ENCODE results near the gene CHST7. TPM values are rescaled to one million over a fixed set of nuclear protein-coding genes. Genes with fewer than 3 reads are reported as not detected.
A peak's percentile ranks its signal among the peaks of the same experiment; 100 is the strongest.

The CHST7 gene
- total RNA-seq, 1 donor from 2014 or later, result 15.9 TPM

DNA sequence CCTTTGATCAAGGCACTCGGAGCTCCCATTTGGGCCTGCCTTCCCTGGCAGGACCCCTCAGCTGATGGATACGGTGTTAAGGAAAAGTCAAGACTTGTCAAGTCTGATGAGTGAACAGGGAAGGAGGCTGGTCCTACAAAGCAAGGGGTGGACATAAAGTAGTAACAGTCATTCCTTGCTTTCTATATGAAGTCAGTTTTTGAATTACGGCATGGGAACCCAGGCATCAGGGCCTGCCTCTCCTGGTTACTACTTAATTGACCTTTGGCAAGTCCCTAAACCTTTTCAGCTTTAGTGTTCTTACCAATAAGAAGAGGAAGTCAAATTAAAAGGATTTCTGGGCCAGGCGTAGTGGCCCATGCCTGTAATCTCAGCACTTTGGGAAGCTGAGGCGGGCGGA is 7.0 kb downstream of the CHST7 start:
- no peaks in the 10 kb centered on the region for H3K9me3 ChIP-seq (replicated peaks)
- H3K27ac ChIP-seq (replicated peaks), result no peak overlapping the region
- H3K36me3 ChIP-seq, result no peaks in the 10 kb centered on the region
- no peaks in the 10 kb centered on the region for H3K27me3 ChIP-seq (ENCODE audit: low read depth)
- intact Hi-C loops (cut with micrococcal nuclease), result no loop called here
- peaks cover 80% of the 10 kb centered on the region for H3K4me1 ChIP-seq
- H3K4me3 ChIP-seq, result no peak overlapping the region
- DNase-seq, result no peak
- no peak for TF ChIP-seq CTCF (IDR thresholded peaks at IDR 0.05; ENCODE audit: borderline replicate concordance)

DNA sequence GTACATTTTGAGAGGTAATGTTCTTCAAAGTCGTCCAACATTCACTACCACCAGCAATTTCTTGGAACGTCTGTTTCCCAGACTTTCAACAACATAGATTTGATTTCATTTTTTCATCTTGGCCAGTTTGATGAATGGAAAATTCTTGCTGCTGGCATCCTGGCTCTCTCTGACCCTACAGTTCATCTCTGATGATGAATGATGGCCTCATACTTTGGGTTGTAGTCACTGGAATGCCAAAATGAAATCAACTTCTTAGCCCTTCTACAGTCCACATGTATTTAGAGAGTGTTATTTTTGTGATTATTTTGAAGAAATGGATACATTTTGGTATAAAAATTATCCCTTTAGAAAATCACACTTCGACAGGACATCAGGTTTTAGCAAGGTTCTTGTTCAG is 8.8 kb downstream of the CHST7 start:
- DNase-seq, result no peak
- TF ChIP-seq CTCF (IDR thresholded peaks at IDR 0.05; ENCODE audit: borderline replicate concordance), result no peak
- Histone ChIP-seq H3K9me3 (replicated peaks) (no peaks in the 10 kb centered on the region), H3K27ac (replicated peaks) (peak overlapping the region; percentile 85), H3K27me3 (ENCODE audit: low read depth) (no peaks in the 10 kb centered on the region), H3K36me3 (no peaks in the 10 kb centered on the region), H3K4me1 (peaks cover 90% of the 10 kb centered on the region), H3K4me3 (peak overlapping the region; percentile 38)
- intact Hi-C loops (cut with micrococcal nuclease), result no loop called here

DNA sequence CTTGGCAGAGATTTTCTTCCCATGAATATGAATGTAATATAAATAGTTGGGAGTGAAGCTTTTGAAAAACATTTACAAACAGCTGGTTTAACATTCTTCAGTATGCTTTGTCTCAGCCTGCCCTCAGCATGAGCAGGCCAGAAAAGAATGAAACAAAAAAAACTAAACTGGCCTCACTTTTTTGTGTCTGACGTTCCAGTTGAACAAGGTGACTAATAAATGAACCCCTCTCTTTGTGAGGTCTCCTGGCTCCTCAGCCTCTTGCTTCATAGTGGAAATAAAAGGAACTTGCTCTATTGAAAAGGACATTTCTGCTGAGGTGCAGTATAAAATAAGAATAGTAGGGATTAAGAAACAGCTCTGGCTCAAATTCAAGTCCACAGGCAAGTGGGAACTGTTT is 9.4 kb downstream of the CHST7 start:
- peak overlapping the region; percentile 38 for H3K4me3 ChIP-seq
- no peaks in the 10 kb centered on the region for H3K27me3 ChIP-seq (ENCODE audit: low read depth)
- H3K4me1 ChIP-seq, result peaks cover 90% of the 10 kb centered on the region
- intact Hi-C loops (cut with micrococcal nuclease), result no loop called here
- TF ChIP-seq CTCF (IDR thresholded peaks at IDR 0.05; ENCODE audit: borderline replicate concordance), result no peak
- H3K27ac ChIP-seq (replicated peaks), result peak overlapping the region; percentile 85
- H3K9me3 ChIP-seq (replicated peaks), result no peaks in the 10 kb centered on the region
- no peak for DNase-seq
- no peaks in the 10 kb centered on the region for H3K36me3 ChIP-seq

GRCh38 chrX:46584736-46585135 is 11.2 kb downstream of the CHST7 start:
- H3K4me1 ChIP-seq, result peaks cover 95% of the 10 kb centered on the region
- H3K4me3 ChIP-seq, result no peak overlapping the region
- no peaks in the 10 kb centered on the region for H3K27me3 ChIP-seq (ENCODE audit: low read depth)
- DNase-seq, result no peak
- no peaks in the 10 kb centered on the region for H3K9me3 ChIP-seq (replicated peaks)
- intact Hi-C loops (cut with micrococcal nuclease), result no loop called here
- peak overlapping the region; percentile 85 for H3K27ac ChIP-seq (replicated peaks)
- TF ChIP-seq CTCF (IDR thresholded peaks at IDR 0.05; ENCODE audit: borderline replicate concordance), result no peak
- no peaks in the 10 kb centered on the region for H3K36me3 ChIP-seq

DNA sequence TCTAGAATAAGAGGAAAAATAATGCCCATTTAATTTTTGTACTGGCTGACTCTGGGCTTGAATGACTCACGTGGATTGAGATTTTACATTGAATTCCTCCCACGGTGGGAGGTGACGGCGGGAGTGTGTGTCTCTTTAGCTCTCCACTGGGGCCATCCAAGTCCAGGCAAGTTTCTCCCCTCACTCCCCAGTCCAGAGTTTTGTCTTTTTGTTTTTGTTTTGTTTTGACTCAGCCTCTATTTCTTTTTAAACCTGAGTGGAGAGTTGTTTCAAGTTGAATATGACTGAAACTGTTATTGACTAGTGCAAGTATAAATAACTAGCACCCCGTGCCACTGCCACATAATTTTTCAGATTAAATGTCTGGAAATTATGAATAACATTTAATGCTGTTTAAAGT is 13.6 kb downstream of the CHST7 start:
- intact Hi-C loops (cut with micrococcal nuclease), result no loop called here
- Histone ChIP-seq H3K9me3 (replicated peaks) (no peaks in the 10 kb centered on the region), H3K4me1 (peaks cover 84% of the 10 kb centered on the region), H3K4me3 (peak overlapping the region; percentile 32), H3K27me3 (ENCODE audit: low read depth) (no peaks in the 10 kb centered on the region), H3K36me3 (no peaks in the 10 kb centered on the region), H3K27ac (replicated peaks) (peak overlapping the region; percentile 85)
- TF ChIP-seq CTCF (IDR thresholded peaks at IDR 0.05; ENCODE audit: borderline replicate concordance), result no peak
- no peak for DNase-seq

- Histone ChIP-seq H3K4me1 (peaks cover 78% of the 10 kb centered on the region), H3K36me3 (no peaks in the 10 kb centered on the region), H3K9me3 (replicated peaks) (no peaks in the 10 kb centered on the region), H3K27ac (replicated peaks) (peak overlapping the region; percentile 85), H3K4me3 (peak overlapping the region; percentile 32), H3K27me3 (ENCODE audit: low read depth) (no peaks in the 10 kb centered on the region)
- intact Hi-C loops (cut with micrococcal nuclease), result no loop called here
- TF ChIP-seq CTCF (IDR thresholded peaks at IDR 0.05; ENCODE audit: borderline replicate concordance), result no peak
- DNase-seq, result peak; percentile 17
These were observed 14.2 kb downstream of the CHST7 start for GRCh38 chrX:46587753-46588171.

Measured in left ventricle myocardium inferior (tissue), 1 donor.